Measurements from ENCODE around the gene ANKAR.
"Not testable (repeated sequence)": the region's sequence is repeated elsewhere in the genome, so short reads cannot be mapped to it uniquely, and the experiment has no call there.

ANKAR gene

DNA sequence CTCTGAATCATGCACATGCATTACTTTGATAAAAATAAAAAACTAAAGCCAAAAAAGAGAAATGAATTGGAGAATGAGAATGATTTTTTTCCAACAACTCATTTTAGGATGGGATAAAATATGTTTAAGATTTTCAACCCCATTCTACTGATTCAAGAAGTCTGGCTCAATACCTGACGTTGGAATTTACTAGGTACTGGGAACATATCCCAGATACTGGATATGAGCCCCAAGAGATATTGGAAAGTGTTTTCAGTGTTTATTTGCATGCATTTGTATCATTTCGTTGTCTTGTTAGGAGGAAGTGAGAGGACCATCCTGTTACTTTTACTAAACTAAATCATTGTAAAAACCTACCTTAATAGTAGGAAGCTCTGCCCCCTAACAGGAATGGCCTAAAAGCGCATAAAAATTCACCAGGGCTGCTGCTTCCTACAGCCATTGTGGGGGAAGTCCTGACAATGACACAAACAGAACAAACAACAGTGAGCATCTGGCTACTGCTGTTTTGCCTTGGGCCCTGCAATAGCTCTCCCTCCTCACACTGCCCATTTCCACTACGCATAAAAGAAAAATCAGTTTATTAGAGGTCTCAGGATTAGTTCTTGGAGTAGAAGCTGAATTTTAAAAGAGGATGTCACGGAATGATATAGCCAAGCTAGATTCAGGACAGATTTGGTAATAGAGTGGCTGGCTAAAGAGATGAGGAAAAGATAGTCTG is 35.2 kb downstream of the ANKAR start:
- Histone ChIP-seq H3K4me1 (ENCODE audit: insufficient read depth, low read length, poor library complexity, severe bottlenecking) (no peaks in the 10 kb centered on the region), H3K4me3 (ENCODE audit: low read length, poor library complexity, severe bottlenecking) (no peak overlapping the region), H4K20me1 (ENCODE audit: insufficient read depth, low read length, poor library complexity, severe bottlenecking) (no peaks in the 10 kb centered on the region), H3K79me2 (ENCODE audit: insufficient read depth, low read length) (no peaks in the 10 kb centered on the region), H3K27me3 (ENCODE audit: insufficient read depth, low read length, poor library complexity, severe bottlenecking) (no peaks in the 10 kb centered on the region), H3F3A (ENCODE audit: low read depth) (no peaks in the 10 kb centered on the region), H3K36me3 (ENCODE audit: insufficient read depth, low read length) (no peaks in the 10 kb centered on the region), H2AFZ (ENCODE audit: low read length) (no peak overlapping the region), H3K9me3 (ENCODE audit: insufficient read depth, low read depth, low read length) (no peaks in the 10 kb centered on the region), H3K9me2 (replicated peaks; ENCODE audit: low read depth, low read length) (no peaks in the 10 kb centered on the region), H3K9ac (ENCODE audit: low read depth, low read length, poor library complexity, severe bottlenecking) (no peak overlapping the region), H3K4me2 (ENCODE audit: low read depth, low read length, poor library complexity, severe bottlenecking) (no peak overlapping the region)
- no peak for TF ChIP-seq EZH2phosphoT487 (IDR thresholded peaks at IDR 0.05; ENCODE audit: borderline replicate concordance)
- TF ChIP-seq, protein P1, sequence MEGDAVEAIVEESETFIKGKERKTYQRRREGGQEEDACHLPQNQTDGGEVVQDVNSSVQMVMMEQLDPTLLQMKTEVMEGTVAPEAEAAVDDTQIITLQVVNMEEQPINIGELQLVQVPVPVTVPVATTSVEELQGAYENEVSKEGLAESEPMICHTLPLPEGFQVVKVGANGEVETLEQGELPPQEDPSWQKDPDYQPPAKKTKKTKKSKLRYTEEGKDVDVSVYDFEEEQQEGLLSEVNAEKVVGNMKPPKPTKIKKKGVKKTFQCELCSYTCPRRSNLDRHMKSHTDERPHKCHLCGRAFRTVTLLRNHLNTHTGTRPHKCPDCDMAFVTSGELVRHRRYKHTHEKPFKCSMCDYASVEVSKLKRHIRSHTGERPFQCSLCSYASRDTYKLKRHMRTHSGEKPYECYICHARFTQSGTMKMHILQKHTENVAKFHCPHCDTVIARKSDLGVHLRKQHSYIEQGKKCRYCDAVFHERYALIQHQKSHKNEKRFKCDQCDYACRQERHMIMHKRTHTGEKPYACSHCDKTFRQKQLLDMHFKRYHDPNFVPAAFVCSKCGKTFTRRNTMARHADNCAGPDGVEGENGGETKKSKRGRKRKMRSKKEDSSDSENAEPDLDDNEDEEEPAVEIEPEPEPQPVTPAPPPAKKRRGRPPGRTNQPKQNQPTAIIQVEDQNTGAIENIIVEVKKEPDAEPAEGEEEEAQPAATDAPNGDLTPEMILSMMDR (conservative IDR thresholded peaks at IDR 0.05; ENCODE audit: low read length) = no peak

DNA sequence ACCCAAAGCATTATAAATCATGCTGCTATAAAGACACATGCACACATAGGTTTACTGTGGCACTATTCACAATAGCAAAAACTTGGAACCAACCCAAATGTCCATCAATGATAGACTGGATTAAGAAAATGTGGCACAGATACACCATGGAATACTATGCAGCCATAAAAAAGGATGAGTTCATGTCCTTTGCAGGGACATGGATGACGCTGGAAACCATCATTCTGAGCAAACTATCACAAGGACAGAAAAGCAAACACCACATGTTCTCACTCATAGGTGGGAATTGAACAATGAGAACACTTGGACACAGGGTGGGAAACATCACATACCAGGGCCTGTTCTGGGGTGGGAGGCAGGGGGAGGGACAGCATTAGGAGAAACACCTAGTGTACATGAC is 43.1 kb downstream of the ANKAR start:
- H3F3A ChIP-seq (ENCODE audit: low read depth); H3K9ac ChIP-seq (ENCODE audit: low read depth, low read length, poor library complexity, severe bottlenecking); H3K4me3 ChIP-seq (ENCODE audit: low read length, poor library complexity, severe bottlenecking); H3K79me2 ChIP-seq (ENCODE audit: insufficient read depth, low read length); H2AFZ ChIP-seq (ENCODE audit: low read length); H3K4me2 ChIP-seq (ENCODE audit: low read depth, low read length, poor library complexity, severe bottlenecking); H3K36me3 ChIP-seq (ENCODE audit: insufficient read depth, low read length); H4K20me1 ChIP-seq (ENCODE audit: insufficient read depth, low read length, poor library complexity, severe bottlenecking); H3K27me3 ChIP-seq (ENCODE audit: insufficient read depth, low read length, poor library complexity, severe bottlenecking); H3K9me3 ChIP-seq (ENCODE audit: insufficient read depth, low read depth, low read length); H3K4me1 ChIP-seq (ENCODE audit: insufficient read depth, low read length, poor library complexity, severe bottlenecking); H3K9me2 ChIP-seq (replicated peaks; ENCODE audit: low read depth, low read length): not testable (repeated sequence)

- H3K4me3 ChIP-seq (ENCODE audit: low read length, poor library complexity, severe bottlenecking) = no peak overlapping the region
- H3K4me1 ChIP-seq (ENCODE audit: insufficient read depth, low read length, poor library complexity, severe bottlenecking) = no peaks in the 10 kb centered on the region
- no peak overlapping the region for H2AFZ ChIP-seq (ENCODE audit: low read length)
- H3K4me2 ChIP-seq (ENCODE audit: low read depth, low read length, poor library complexity, severe bottlenecking) = no peak overlapping the region
- H3K79me2 ChIP-seq (ENCODE audit: insufficient read depth, low read length) = no peaks in the 10 kb centered on the region
- H3K9me2 ChIP-seq (replicated peaks; ENCODE audit: low read depth, low read length) = no peaks in the 10 kb centered on the region
- no peaks in the 10 kb centered on the region for H3K27me3 ChIP-seq (ENCODE audit: insufficient read depth, low read length, poor library complexity, severe bottlenecking)
- TF ChIP-seq, protein P1 (conservative IDR thresholded peaks at IDR 0.05; ENCODE audit: low read length) = no peak
- no peak for TF ChIP-seq EZH2phosphoT487 (IDR thresholded peaks at IDR 0.05; ENCODE audit: borderline replicate concordance)
- no peaks in the 10 kb centered on the region for H3F3A ChIP-seq (ENCODE audit: low read depth)
- no peaks in the 10 kb centered on the region for H4K20me1 ChIP-seq (ENCODE audit: insufficient read depth, low read length, poor library complexity, severe bottlenecking)
- no peak overlapping the region for H3K9ac ChIP-seq (ENCODE audit: low read depth, low read length, poor library complexity, severe bottlenecking)
- no peaks in the 10 kb centered on the region for H3K9me3 ChIP-seq (ENCODE audit: insufficient read depth, low read depth, low read length)
- H3K36me3 ChIP-seq (ENCODE audit: insufficient read depth, low read length) = no peaks in the 10 kb centered on the region
Measured at GRCh38 chr2:189719571-189719970, 45.1 kb downstream of the ANKAR start.

- H3K9me3 ChIP-seq (ENCODE audit: insufficient read depth, low read depth, low read length) = no peaks in the 10 kb centered on the region
- no peak overlapping the region for H3K9ac ChIP-seq (ENCODE audit: low read depth, low read length, poor library complexity, severe bottlenecking)
- no peaks in the 10 kb centered on the region for H3K36me3 ChIP-seq (ENCODE audit: insufficient read depth, low read length)
- no peak for TF ChIP-seq EZH2phosphoT487 (IDR thresholded peaks at IDR 0.05; ENCODE audit: borderline replicate concordance)
- TF ChIP-seq, protein P1 (conservative IDR thresholded peaks at IDR 0.05; ENCODE audit: low read length) = no peak
- no peaks in the 10 kb centered on the region for H3K9me2 ChIP-seq (replicated peaks; ENCODE audit: low read depth, low read length)
- no peak overlapping the region for H3K4me3 ChIP-seq (ENCODE audit: low read length, poor library complexity, severe bottlenecking)
- H2AFZ ChIP-seq (ENCODE audit: low read length) = no peak overlapping the region
- no peaks in the 10 kb centered on the region for H4K20me1 ChIP-seq (ENCODE audit: insufficient read depth, low read length, poor library complexity, severe bottlenecking)
- H3K4me1 ChIP-seq (ENCODE audit: insufficient read depth, low read length, poor library complexity, severe bottlenecking) = no peaks in the 10 kb centered on the region
- H3K27me3 ChIP-seq (ENCODE audit: insufficient read depth, low read length, poor library complexity, severe bottlenecking) = no peaks in the 10 kb centered on the region
- no peaks in the 10 kb centered on the region for H3K79me2 ChIP-seq (ENCODE audit: insufficient read depth, low read length)
- no peak overlapping the region for H3K4me2 ChIP-seq (ENCODE audit: low read depth, low read length, poor library complexity, severe bottlenecking)
- no peaks in the 10 kb centered on the region for H3F3A ChIP-seq (ENCODE audit: low read depth)
Measured at GRCh38 chr2:189723192-189723591, 48.7 kb downstream of the ANKAR start.
